ENCODE data around the gene SORCS2.

SORCS2 gene

DNA sequence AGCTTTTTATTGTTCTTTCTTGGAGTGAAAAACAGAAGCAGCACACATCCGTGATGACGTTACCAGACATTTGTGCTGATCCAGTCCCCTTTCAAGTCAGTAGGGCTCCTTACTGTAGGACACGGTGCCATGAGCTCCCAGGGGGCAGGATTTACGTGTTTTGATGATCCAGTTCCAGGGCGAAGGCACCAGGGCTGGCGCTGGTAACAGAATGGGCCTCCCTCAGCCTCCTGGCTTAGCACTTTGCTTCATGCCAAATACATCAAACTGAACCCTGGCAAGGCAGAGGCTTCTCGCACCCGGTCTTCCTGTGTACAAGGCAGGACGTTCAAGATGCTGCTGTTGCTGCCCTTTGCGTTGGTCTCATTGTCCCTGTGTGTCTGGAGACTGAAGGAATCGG, 309.0 kb downstream of the SORCS2 start:
- Histone ChIP-seq H3F3A (ENCODE audit: insufficient read depth, low read length) (no peaks in the 10 kb centered on the region), H3K9me2 (ENCODE audit: low read depth, low read length) (no peaks in the 10 kb centered on the region), H3K4me2 (ENCODE audit: low read length) (no peak overlapping the region), H3K9me3 (ENCODE audit: low read length) (no peaks in the 10 kb centered on the region), H3K27ac (ENCODE audit: low read depth, low read length, poor library complexity, severe bottlenecking) (no peak overlapping the region), H4K20me1 (ENCODE audit: insufficient read depth, low read length) (no peaks in the 10 kb centered on the region), H2AFZ (ENCODE audit: low read length) (no peak overlapping the region), H3K79me2 (ENCODE audit: insufficient read depth, low read length) (no peaks in the 10 kb centered on the region), H3K36me3 (ENCODE audit: insufficient read depth, low read length) (no peaks in the 10 kb centered on the region), H3K9ac (ENCODE audit: low read length) (no peak overlapping the region), H3K4me3 (ENCODE audit: low read depth, low read length, poor library complexity, severe bottlenecking) (no peak overlapping the region), H3K4me1 (ENCODE audit: insufficient read depth, low read length, severe bottlenecking) (no peaks in the 10 kb centered on the region), H3K27me3 (ENCODE audit: insufficient read depth, low read length) (no peaks in the 10 kb centered on the region)
- TF ChIP-seq EZH2 (IDR thresholded peaks at IDR 0.05; ENCODE audit: borderline replicate concordance, low read length) (no peak), CTCF (IDR thresholded peaks at IDR 0.05; ENCODE audit: low read length) (no peak)

GRCh38 chr4:7501873-7502272, 309.5 kb downstream of the SORCS2 start:
- H3K4me2 ChIP-seq (ENCODE audit: low read length), result no peak overlapping the region
- H3K4me1 ChIP-seq (ENCODE audit: insufficient read depth, low read length, severe bottlenecking), result no peaks in the 10 kb centered on the region
- no peak overlapping the region for H3K4me3 ChIP-seq (ENCODE audit: low read depth, low read length, poor library complexity, severe bottlenecking)
- no peaks in the 10 kb centered on the region for H3K9me2 ChIP-seq (ENCODE audit: low read depth, low read length)
- H3K9me3 ChIP-seq (ENCODE audit: low read length), result no peaks in the 10 kb centered on the region
- no peaks in the 10 kb centered on the region for H3K79me2 ChIP-seq (ENCODE audit: insufficient read depth, low read length)
- H3F3A ChIP-seq (ENCODE audit: insufficient read depth, low read length), result no peaks in the 10 kb centered on the region
- H3K9ac ChIP-seq (ENCODE audit: low read length), result no peak overlapping the region
- no peak for TF ChIP-seq EZH2 (IDR thresholded peaks at IDR 0.05; ENCODE audit: borderline replicate concordance, low read length)
- TF ChIP-seq CTCF (IDR thresholded peaks at IDR 0.05; ENCODE audit: low read length), result no peak
- no peaks in the 10 kb centered on the region for H3K36me3 ChIP-seq (ENCODE audit: insufficient read depth, low read length)
- H3K27me3 ChIP-seq (ENCODE audit: insufficient read depth, low read length), result no peaks in the 10 kb centered on the region
- H3K27ac ChIP-seq (ENCODE audit: low read depth, low read length, poor library complexity, severe bottlenecking), result no peak overlapping the region
- no peaks in the 10 kb centered on the region for H4K20me1 ChIP-seq (ENCODE audit: insufficient read depth, low read length)
- no peak overlapping the region for H2AFZ ChIP-seq (ENCODE audit: low read length)

GRCh38 chr4:7503559-7504249, 311.4 kb downstream of the SORCS2 start:
- Histone ChIP-seq H3K4me2 (ENCODE audit: low read length) (no peak overlapping the region), H3F3A (ENCODE audit: insufficient read depth, low read length) (no peaks in the 10 kb centered on the region), H3K9me2 (ENCODE audit: low read depth, low read length) (no peaks in the 10 kb centered on the region), H3K4me3 (ENCODE audit: low read depth, low read length, poor library complexity, severe bottlenecking) (no peak overlapping the region), H3K27ac (ENCODE audit: low read depth, low read length, poor library complexity, severe bottlenecking) (no peak overlapping the region), H4K20me1 (ENCODE audit: insufficient read depth, low read length) (no peaks in the 10 kb centered on the region), H3K4me1 (ENCODE audit: insufficient read depth, low read length, severe bottlenecking) (no peaks in the 10 kb centered on the region), H3K36me3 (ENCODE audit: insufficient read depth, low read length) (no peaks in the 10 kb centered on the region), H3K79me2 (ENCODE audit: insufficient read depth, low read length) (no peaks in the 10 kb centered on the region), H2AFZ (ENCODE audit: low read length) (no peak overlapping the region), H3K9me3 (ENCODE audit: low read length) (no peaks in the 10 kb centered on the region), H3K9ac (ENCODE audit: low read length) (no peak overlapping the region), H3K27me3 (ENCODE audit: insufficient read depth, low read length) (no peaks in the 10 kb centered on the region)
- TF ChIP-seq EZH2 (IDR thresholded peaks at IDR 0.05; ENCODE audit: borderline replicate concordance, low read length) (no peak), CTCF (IDR thresholded peaks at IDR 0.05; ENCODE audit: low read length) (no peak)

Measured in OCI-LY1 (cell line).